ENCODE results near the gene HOXA6.

DNA sequence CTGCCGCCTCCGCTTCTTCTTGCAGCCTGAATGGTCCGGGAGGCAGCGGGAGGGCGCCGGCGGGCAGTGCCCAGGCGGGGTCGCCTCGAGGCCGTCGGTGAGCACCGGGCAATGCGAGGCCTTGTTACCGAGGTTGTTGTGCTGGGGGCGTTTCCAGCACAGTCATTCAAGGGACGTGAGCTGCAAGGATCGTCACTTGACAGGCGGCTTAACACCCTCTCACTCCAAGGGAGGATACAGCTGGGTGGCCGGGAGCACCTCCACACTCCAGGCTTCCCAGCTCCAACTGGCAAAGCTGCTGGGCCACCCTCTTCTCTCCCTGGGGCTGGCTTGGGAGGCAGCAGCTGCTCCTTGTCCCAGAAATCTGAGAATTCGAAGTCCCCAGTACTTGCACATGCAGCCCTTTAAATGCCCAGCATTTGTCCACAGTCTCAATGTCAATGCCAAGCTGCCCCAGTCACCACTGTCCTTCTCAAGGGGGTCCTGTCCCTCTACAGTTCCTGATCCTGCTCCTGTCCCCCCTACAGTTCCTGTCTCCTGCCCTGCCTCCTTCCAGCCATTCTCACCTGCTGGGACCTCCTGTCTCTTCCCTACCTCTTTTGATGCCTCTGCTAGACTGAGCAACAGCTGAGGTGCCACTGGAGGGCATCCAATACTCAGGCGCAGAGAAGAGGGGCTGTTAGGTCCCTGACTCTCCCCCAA is 41.9 kb upstream of the HOXA6 start:
- TF ChIP-seq, protein P1, sequence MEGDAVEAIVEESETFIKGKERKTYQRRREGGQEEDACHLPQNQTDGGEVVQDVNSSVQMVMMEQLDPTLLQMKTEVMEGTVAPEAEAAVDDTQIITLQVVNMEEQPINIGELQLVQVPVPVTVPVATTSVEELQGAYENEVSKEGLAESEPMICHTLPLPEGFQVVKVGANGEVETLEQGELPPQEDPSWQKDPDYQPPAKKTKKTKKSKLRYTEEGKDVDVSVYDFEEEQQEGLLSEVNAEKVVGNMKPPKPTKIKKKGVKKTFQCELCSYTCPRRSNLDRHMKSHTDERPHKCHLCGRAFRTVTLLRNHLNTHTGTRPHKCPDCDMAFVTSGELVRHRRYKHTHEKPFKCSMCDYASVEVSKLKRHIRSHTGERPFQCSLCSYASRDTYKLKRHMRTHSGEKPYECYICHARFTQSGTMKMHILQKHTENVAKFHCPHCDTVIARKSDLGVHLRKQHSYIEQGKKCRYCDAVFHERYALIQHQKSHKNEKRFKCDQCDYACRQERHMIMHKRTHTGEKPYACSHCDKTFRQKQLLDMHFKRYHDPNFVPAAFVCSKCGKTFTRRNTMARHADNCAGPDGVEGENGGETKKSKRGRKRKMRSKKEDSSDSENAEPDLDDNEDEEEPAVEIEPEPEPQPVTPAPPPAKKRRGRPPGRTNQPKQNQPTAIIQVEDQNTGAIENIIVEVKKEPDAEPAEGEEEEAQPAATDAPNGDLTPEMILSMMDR (IDR thresholded peaks at IDR 0.05), result no peak
- TF ChIP-seq EZH2 (IDR thresholded peaks at IDR 0.05), result no peak

Measured in neural progenitor cell (in vitro differentiated cells).